ENCODE data around the gene POLDIP3.
A peak's percentile ranks its signal among the peaks of the same experiment; 100 is the strongest.

The POLDIP3 gene

DNA sequence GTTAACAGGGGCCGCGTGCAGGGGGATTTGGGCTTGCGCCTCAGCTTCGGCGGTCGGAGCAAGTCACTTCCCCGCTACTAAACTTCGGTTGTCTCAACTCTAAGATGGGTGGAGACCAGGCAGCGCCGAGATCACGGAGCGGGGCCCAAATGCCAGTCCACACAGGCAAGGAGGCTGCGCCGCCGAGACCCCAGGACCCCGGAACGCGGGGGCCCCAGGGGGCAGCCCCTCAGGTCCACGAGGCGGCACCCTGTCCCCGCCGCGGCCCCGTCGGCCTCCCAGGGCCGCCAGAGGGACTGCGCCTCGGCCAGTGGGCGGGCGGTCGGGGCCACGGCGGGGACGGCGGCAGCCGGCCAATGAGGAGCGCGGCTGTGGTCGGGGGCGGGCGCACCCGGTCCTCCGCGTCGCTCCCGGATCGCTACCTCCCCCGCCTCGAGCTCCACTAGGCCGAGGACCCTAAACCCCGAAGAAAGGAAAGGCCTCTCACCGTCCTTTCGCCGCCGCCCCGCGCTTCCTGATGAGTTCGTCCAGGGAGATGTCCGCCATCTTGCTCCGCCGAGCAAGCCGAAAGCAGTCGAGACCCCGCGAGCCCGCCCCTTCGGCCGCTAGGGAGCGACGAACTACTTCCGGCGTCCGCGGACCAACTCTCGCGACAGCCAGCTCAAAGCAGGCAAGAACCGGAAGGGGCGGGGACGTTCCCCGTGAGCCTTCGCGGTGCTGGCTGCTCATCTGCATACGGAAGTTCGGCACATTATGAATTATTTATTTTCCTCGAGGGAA is at the start of gene POLDIP3:
Gene POLDIP3, minus strand, starts transcription at position 572 of the 780 bp plus-strand sequence. Its CDS starts 26 bp downstream, at position 546.
- FAIRE-seq, result peak; percentile 96

GRCh38 chr22:42661985-42662831 is 47.5 kb upstream of the POLDIP3 start:
- FAIRE-seq, result no peak

DNA sequence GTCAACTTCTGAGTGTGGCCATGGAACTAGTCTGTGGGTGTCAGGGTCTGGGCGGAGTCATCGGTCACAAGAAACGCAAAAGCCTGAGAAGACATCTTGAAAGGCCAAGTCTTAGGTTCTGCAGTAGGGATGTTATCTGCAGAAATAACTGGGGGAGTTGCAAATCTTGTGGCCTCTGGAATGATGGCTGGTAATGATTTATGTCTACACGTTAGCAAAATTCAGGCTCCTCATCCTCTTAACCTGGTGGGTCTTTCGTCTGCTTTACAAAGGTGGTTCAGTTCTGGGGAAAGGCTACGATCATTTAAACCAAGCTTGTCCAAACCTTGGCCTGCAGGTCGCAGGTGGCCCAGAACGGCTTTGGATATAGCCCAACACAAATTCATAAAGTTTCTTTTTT is 41.9 kb upstream of the POLDIP3 start:
- FAIRE-seq, result no peak

GRCh38 chr22:42655693-42656092 is 41.0 kb upstream of the POLDIP3 start:
- no peak for FAIRE-seq

DNA sequence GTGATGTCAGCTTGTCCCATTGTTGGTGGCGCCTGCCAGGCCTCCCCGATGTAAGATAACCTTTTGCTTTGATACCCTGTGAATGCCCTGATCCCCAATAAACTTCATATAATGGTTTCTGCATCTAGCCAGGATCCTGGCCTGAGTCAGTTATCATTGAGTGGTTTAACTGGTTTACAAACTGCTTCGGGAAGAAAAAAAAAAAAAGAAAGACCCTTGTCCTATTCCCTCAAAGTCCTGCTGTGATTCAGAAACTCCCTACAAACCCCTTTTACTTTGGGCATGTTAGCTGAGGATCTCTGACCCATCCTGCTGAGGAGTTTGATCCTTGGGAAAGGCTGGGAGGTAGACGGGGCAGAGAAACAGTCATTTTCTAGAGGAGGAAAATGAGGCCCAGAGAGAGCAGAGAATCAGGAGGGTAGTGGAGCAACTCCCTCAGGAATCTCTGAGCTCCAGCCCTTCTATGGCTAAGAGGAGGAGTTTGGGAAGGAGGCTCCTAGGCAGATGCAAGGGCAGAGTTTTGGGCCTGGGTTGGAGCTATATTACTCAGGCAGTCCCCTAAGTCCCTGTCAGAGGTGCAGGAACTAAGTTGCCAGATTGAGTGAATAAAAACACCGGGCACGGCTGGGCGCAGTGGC is 39.9 kb upstream of the POLDIP3 start:
- FAIRE-seq, result no peak

GRCh38 chr22:42653999-42654398 is 39.3 kb upstream of the POLDIP3 start:
- no peak for FAIRE-seq

- FAIRE-seq, result no peak
Measured at GRCh38 chr22:42651134-42651533, 36.5 kb upstream of the POLDIP3 start.

DNA sequence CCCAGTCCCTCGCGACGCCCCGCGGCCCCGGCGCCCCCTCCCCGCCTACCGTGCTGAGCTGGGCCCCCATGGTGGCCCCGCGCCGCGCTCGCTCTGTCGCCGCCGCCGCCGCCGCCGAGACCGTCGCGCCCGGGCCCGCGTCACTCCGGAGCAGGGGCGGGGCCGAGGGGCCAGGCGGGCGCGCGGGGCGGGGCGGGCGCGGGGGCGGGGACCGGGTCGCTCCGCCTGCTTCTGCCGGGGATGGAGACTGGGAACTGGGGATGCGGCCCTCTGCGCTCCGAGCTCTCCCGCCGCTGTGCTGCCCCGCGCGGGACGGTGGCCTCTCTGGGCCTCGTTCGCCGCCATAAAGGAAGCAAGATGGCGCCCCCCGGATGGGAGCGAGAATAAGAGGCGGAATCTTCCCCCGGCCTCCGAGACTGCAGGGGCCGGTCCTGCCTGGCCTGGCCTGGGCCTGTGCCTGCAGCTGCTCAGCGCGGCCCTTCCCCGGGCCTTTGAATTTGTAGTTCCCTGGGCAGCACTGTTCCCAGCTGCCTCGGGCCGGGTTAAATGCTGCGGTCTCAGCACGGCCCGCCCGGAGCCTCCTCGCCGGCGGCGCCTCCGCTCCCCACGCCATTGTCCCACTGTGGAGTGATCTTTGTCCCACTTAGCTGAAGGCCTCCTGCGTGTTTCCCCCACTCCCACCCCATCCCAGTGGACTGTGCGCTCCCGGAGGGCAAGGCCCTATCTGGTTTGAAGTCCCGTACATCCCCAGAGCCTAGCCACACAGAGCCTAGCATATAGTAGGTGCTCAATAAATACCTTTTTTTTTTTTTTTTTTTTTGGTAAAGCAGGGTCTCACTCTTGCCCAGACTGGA is 34.8 kb upstream of the POLDIP3 start, which contains the start of gene CYB5R3:
Gene CYB5R3, minus strand, starts transcription at position 147 of the 854 bp plus-strand sequence. Its CDS starts 77 bp downstream, at position 70.
- no peak for FAIRE-seq

DNA sequence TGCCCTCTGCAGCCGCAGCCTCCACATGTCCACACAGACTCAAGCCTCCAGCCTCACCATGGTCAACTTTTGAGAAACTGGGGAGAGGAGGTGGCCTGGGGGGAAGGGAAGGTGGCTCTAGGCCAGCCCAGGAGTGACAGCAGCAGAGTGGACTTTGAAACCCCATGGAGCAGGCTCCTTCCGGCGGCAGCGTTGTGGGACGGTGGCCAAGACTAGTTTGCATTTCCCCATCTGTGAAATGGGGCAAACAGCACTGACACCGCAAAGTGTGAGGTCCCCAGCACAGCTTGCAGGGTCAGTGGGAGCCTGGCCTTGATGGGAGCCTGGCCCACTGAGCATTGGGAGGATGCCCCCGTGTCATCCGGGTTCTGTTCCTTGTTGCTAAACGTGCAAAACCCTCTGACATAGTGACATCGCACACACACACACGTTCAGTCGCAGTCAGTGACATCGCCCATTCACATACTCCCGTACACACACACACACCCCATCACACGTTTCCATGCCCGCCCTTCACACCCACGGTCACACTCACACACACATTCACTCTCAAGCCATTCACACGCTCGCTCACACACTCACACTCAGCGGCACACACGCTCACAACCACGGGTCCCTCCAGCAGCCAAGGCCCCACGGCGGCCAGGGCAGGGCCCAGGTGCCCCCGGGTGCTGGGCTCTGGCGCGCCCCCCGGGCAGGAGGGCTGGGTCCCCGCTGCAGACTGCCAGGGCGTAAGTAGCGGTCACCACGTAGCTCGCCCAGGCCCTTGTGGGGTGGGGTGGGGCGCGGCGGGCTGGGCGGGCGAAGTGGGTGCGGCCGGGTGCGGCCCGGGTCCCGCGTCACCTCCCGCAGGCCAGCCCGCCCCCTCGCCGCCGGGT is 33.9 kb upstream of the POLDIP3 start:
- FAIRE-seq, result no peak

DNA sequence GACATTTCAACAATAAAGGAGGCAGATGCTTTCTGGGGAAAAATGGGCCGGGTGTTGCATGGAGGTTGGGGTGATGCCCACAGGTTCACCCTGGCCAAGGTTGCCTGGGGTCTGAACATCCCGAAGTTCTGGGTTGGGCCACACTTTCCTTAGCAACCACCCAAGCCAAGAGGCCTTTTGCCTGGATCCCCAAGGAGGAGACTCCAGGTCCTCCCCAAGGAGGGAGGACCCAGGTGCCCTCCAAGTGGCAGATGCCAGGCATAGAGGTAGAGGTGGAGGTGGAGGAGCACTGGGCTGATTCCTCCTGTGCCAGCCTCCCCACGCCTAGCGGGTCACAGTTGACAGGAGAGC is 33.3 kb upstream of the POLDIP3 start:
- FAIRE-seq, result no peak

GRCh38 chr22:42646569-42647525 is 32.2 kb upstream of the POLDIP3 start:
- FAIRE-seq, result no peak

GRCh38 chr22:42645938-42646568 is 31.4 kb upstream of the POLDIP3 start:
- FAIRE-seq, result no peak

DNA sequence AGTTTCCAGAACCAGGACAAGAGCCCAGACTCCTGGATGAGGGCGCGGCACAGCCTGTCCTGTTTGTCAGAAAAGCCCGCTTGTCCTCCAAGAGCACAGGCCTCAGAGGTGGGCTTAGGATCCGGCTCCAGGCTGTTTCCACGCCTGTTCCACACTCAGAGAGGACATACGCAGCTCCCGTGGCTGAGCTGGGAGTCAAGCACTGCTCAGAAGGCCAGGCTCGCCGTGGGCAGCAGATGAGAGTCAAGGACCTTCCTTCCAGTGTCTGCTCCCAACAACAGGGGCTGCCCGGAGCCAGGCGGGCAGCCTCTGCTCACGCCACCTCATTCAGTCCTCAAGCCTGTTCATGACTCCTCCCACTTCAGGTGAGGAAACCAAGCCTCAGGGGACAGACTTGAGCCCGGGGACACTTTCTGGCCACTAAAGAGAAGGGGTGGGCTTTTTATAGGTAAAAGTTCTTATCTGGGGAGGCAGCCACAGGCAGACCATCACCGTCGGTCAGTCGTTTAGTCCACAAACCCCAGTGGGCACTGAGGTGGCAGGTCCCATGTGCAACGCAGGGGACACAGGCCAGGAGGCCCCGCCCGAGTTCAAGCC is 30.8 kb upstream of the POLDIP3 start:
- FAIRE-seq, result no peak

- FAIRE-seq, result no peak
Measured at GRCh38 chr22:42644422-42645340, 30.0 kb upstream of the POLDIP3 start.

DNA sequence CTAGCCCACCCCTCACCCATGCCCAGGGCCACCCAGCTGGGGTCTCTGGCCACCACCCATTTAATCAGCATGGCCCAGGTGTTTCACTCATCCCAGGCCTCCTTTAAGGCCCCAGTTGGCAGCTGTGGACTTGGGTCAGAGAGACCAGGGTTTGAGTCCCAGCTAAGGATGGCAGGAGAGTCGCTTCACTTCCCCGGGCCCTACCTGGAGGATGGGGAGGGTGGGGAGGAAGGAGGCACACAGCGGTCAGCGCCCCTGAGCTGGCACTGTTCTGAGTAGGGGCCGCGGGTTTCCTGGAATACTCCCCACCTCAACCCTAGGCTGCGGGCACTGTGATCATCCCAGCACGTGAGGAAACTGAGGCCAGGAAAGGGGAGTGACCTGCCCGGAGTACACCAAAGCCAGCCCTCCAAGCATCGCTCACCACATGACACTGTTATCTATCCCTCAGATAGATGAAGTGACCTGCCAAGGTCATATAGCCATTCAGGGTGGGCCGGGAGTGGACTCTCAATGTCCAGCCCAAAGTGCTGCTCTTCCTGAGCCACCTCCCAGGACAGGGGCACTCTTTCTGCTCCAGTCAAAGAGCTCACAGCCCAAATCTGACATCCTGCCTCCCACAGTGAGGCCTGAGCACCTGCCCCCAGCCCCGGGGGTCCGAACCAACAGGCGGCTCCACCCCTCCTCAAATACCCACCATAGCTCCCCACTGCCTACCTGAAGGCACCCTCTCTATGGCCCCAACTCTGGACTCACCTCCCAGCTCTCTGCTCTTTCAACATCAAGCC is 29.1 kb upstream of the POLDIP3 start:
- FAIRE-seq, result no peak

DNA sequence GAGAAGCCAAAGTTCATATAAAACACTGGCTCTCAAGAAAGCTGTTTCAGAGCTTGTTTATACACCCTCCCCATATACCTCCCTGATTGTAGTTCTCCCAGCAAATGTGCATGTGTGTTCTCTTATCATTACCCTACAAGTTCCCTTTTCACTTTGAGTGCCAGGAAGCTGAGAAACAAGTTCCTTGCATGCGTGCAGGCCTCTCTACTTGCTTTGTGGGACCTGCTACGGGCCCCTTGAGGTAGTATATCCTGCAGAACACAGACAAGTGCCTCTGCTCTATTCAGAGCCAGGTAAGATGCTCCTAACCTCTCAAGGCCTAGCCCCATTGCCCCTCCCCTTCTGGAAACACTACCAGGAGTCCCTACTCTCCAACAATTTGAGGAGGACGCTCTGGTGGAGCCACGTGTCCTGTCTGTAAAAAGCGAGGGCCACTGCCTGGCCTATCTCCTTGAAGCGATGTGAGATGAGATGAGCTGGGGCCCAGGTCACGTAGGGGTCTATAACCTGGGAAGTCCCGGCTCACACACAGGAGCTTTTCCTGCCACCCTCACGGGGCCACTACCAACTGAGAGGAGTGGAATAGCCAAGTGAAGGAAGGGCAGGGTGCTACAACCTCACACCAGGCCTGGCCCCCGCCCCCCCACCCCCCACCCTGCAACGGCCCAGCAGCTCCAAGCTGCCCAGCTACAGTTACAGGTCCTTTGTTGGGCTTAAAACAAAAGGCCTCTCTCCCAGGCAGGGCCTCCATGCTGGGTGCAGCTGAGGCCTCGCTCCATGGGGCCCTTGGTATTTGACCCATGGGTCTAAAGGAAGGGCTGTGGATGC is 28.3 kb upstream of the POLDIP3 start:
- FAIRE-seq, result no peak
